Hematopoietic multipotent progenitor cell treated with erythropoietin and hydrocortisone succinate and interleukin-3 and kit ligand, for 15 days (in vitro differentiated cells): Measurements from ENCODE around the gene NACA.
A peak's percentile ranks its signal among the peaks of the same experiment; 100 is the strongest.
"Not testable (repeated sequence)": the region's sequence is repeated elsewhere in the genome, so short reads cannot be mapped to it uniquely, and the experiment has no call there.

Experiments
- DNase-seq: peaks from one replicate; pipeline ENCODE4 v3.0.0-alpha.2; 2015; ENCODE audit warnings: low spot score

NACA gene

GRCh38 chr12:56724972-56725722 lies at the start of gene NACA:
Gene NACA, minus strand, starts transcription at chr12:56725299. Its CDS starts 778 bp downstream, at chr12:56724521.
- peak; percentile 97 for DNase-seq

- no peak for DNase-seq
Measured at GRCh38 chr12:56773113-56773512, 48.0 kb upstream of the NACA start.

GRCh38 chr12:56772625-56773024 lies 47.5 kb upstream of the NACA start:
- DNase-seq = no peak

GRCh38 chr12:56769868-56770267 lies 44.8 kb upstream of the NACA start:
- no peak for DNase-seq

GRCh38 chr12:56768424-56768823 lies 43.3 kb upstream of the NACA start:
- no peak for DNase-seq

- DNase-seq = no peak
Measured at GRCh38 chr12:56766535-56766934, 41.4 kb upstream of the NACA start.

GRCh38 chr12:56763753-56764657 lies 38.9 kb upstream of the NACA start:
- DNase-seq = no peak

- DNase-seq = no peak
Measured at GRCh38 chr12:56761812-56762211, 36.7 kb upstream of the NACA start.

GRCh38 chr12:56760460-56760859 lies 35.4 kb upstream of the NACA start:
- no peak for DNase-seq

GRCh38 chr12:56759263-56759908 lies 34.3 kb upstream of the NACA start:
- DNase-seq = no peak

GRCh38 chr12:56758728-56759262 lies 33.7 kb upstream of the NACA start:
- DNase-seq = no peak

GRCh38 chr12:56757971-56758370 lies 32.9 kb upstream of the NACA start:
- DNase-seq = not testable (repeated sequence)

- DNase-seq = peak; percentile 88
Measured at GRCh38 chr12:56753566-56753965, 28.5 kb upstream of the NACA start.

- DNase-seq = peak; percentile 86
Measured at GRCh38 chr12:56751712-56752598, 26.9 kb upstream of the NACA start, which contains the start of gene PRIM1. Gene PRIM1, minus strand, starts transcription at chr12:56752323. Its CDS starts 25 bp downstream, at chr12:56752298.

- not testable (repeated sequence) for DNase-seq
Measured at GRCh38 chr12:56750596-56750995, 25.5 kb upstream of the NACA start.

GRCh38 chr12:56749853-56750252 lies 24.8 kb upstream of the NACA start:
- no peak for DNase-seq

GRCh38 chr12:56749359-56749758 lies 24.3 kb upstream of the NACA start:
- no peak for DNase-seq

GRCh38 chr12:56728139-56728861 lies 3.2 kb upstream of the NACA start:
- DNase-seq = no peak

- not testable (repeated sequence) for DNase-seq
Measured at GRCh38 chr12:56726196-56726675, 1.1 kb upstream of the NACA start.

GRCh38 chr12:56725723-56726102 lies 614 bp upstream of the NACA start:
- DNase-seq = no peak

- no peak for DNase-seq
Measured at GRCh38 chr12:56724701-56724971, 463 bp downstream of the NACA start.
